ENCODE results near the gene CNR1. TPM values are rescaled to one million over a fixed set of nuclear protein-coding genes. Genes with fewer than 3 reads are reported as not detected.
A peak's percentile ranks its signal among the peaks of the same experiment; 100 is the strongest.

The CNR1 gene
- total RNA-seq, 1 donor from 2014 or later, result not detected

- H3K27ac Mint-ChIP-seq, result no peak overlapping the region
- H3K36me3 Mint-ChIP-seq (ENCODE audit: low read depth), result no peaks in the 10 kb centered on the region
- intact Hi-C loops (cut with micrococcal nuclease), result loop anchor here (10.0 kb wide), 1 partner anchor 332 kb away; no protein-coding TSS in a partner anchor
- no peaks in the 10 kb centered on the region for H3K9me3 Mint-ChIP-seq
- DNase-seq (ENCODE audit: low spot score), result no peak
- H3K27me3 Mint-ChIP-seq (ENCODE audit: low read depth), result peaks cover 72% of the 10 kb centered on the region
- H3K4me1 Mint-ChIP-seq (ENCODE audit: low read depth), result peaks cover 8% of the 10 kb centered on the region
- peak overlapping the region; percentile 76 for H3K4me3 Mint-ChIP-seq (ENCODE audit: low read depth)
Observed at GRCh38 chr6:88166493-88167351, 575 bp upstream of the CNR1 start.

DNA sequence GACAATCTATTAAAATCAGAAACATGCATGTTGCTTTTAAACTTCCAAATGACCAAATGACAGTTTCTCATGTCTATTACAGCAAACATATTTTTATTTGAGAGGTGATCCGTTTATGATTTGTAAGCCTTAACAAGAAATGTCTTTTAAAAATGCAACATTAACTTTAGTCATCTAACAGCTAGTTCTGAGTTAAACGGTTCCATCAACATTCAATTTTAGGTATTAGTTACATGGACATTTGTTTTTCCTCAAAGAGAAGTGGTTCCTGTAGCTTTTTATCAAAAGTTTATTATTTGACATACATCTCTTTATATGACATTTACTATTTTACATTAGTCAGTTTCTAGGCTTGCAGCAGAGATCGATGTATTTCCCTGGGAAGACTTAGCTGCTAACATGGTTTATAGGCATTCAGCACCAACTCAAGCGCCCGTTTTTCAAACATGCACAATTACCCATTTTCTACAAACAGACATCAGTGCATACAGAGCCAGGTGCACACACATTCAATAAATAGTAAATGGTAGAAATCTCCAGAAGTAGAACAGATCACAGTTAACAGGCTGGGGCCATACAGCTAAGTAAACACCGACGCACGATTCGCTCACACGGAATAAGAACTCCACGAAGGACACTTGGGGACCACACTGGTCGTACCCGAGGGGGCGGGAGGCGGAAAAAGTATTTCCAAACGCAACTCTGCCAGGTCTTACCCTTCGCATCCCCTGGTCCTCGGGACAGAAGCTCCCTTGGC, 882 bp downstream of the CNR1 start:
- no peaks in the 10 kb centered on the region for H3K9me3 Mint-ChIP-seq
- H3K36me3 Mint-ChIP-seq (ENCODE audit: low read depth), result no peaks in the 10 kb centered on the region
- intact Hi-C loops (cut with micrococcal nuclease), result loop anchor here (10.0 kb wide), 1 partner anchor 330 kb away; no protein-coding TSS in a partner anchor
- peak overlapping the region; percentile 52 for H3K4me3 Mint-ChIP-seq (ENCODE audit: low read depth)
- no peak overlapping the region for H3K27ac Mint-ChIP-seq
- no peak for DNase-seq (ENCODE audit: low spot score)
- H3K4me1 Mint-ChIP-seq (ENCODE audit: low read depth), result peaks cover 8% of the 10 kb centered on the region
- peaks cover 68% of the 10 kb centered on the region for H3K27me3 Mint-ChIP-seq (ENCODE audit: low read depth)

- H3K4me1 Mint-ChIP-seq (ENCODE audit: low read depth), result peaks cover 8% of the 10 kb centered on the region
- H3K4me3 Mint-ChIP-seq (ENCODE audit: low read depth), result no peak overlapping the region
- DNase-seq (ENCODE audit: low spot score), result no peak
- intact Hi-C loops (cut with micrococcal nuclease), result loop anchor here (10.0 kb wide), 1 partner anchor 329 kb away; no protein-coding TSS in a partner anchor
- no peak overlapping the region for H3K27ac Mint-ChIP-seq
- H3K27me3 Mint-ChIP-seq (ENCODE audit: low read depth), result peaks cover 57% of the 10 kb centered on the region
- H3K9me3 Mint-ChIP-seq, result no peaks in the 10 kb centered on the region
- H3K36me3 Mint-ChIP-seq (ENCODE audit: low read depth), result no peaks in the 10 kb centered on the region
Observed at GRCh38 chr6:88164061-88164460, 2.1 kb downstream of the CNR1 start.

DNA sequence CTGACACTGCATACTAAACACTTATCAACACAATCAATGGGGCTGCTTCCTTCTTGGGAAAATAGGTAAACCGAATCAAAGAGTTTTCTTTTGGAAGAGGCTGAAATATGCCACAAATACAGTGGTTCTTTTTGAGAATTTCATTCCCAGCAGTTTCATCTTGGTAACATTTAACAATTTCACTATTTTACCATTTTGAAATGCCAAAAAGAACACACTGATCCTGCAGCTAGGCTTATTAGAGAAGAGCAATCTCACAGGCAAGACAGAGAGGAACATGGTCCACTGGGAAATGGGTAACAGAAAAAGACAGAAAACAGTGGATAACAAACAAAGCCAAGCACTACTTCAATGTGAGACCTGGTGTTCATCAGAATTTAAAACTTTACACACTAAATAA, 2.5 kb downstream of the CNR1 start:
- intact Hi-C loops (cut with micrococcal nuclease), result loop anchor here (10.0 kb wide), 1 partner anchor 329 kb away; no protein-coding TSS in a partner anchor
- H3K27me3 Mint-ChIP-seq (ENCODE audit: low read depth), result peaks cover 53% of the 10 kb centered on the region
- DNase-seq (ENCODE audit: low spot score), result no peak
- no peaks in the 10 kb centered on the region for H3K36me3 Mint-ChIP-seq (ENCODE audit: low read depth)
- H3K9me3 Mint-ChIP-seq, result no peaks in the 10 kb centered on the region
- H3K4me1 Mint-ChIP-seq (ENCODE audit: low read depth), result peaks cover 8% of the 10 kb centered on the region
- no peak overlapping the region for H3K27ac Mint-ChIP-seq
- H3K4me3 Mint-ChIP-seq (ENCODE audit: low read depth), result no peak overlapping the region

GRCh38 chr6:88161940-88162339, 4.2 kb downstream of the CNR1 start:
- no peak for DNase-seq (ENCODE audit: low spot score)
- peaks cover 43% of the 10 kb centered on the region for H3K27me3 Mint-ChIP-seq (ENCODE audit: low read depth)
- no peaks in the 10 kb centered on the region for H3K36me3 Mint-ChIP-seq (ENCODE audit: low read depth)
- no peak overlapping the region for H3K4me3 Mint-ChIP-seq (ENCODE audit: low read depth)
- H3K27ac Mint-ChIP-seq, result no peak overlapping the region
- no peaks in the 10 kb centered on the region for H3K9me3 Mint-ChIP-seq
- intact Hi-C loops (cut with micrococcal nuclease), result loop anchor here (10.0 kb wide), 1 partner anchor 327 kb away; no protein-coding TSS in a partner anchor
- H3K4me1 Mint-ChIP-seq (ENCODE audit: low read depth), result peaks cover 8% of the 10 kb centered on the region

DNA sequence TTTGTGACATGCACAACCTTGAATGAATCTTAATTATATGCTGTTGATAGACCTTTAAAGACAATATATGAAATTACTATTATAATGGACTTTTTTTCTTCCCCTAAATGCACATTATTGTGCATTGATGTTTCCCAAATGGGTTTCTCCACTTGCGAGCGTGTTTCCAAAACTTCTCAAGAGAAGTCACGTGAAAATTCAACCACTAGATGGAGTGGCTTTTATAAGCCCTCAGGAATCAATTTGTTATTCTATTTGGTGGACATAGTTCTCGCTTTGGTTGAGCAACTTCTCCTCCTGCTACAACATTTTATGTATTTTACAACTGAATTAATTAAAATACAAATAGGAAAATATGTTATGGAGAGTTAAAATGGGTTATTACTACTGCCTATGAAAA, 9.0 kb downstream of the CNR1 start:
- Mint-ChIP-seq H3K27ac (no peak overlapping the region), H3K27me3 (ENCODE audit: low read depth) (peaks cover 13% of the 10 kb centered on the region), H3K4me3 (ENCODE audit: low read depth) (no peak overlapping the region), H3K36me3 (ENCODE audit: low read depth) (no peaks in the 10 kb centered on the region), H3K4me1 (ENCODE audit: low read depth) (no peaks in the 10 kb centered on the region), H3K9me3 (no peaks in the 10 kb centered on the region)
- intact Hi-C loops (cut with micrococcal nuclease), result no loop called here
- no peak for DNase-seq (ENCODE audit: low spot score)

- Mint-ChIP-seq H3K27ac (no peak overlapping the region), H3K36me3 (ENCODE audit: low read depth) (no peaks in the 10 kb centered on the region), H3K9me3 (no peaks in the 10 kb centered on the region), H3K4me1 (ENCODE audit: low read depth) (no peaks in the 10 kb centered on the region), H3K4me3 (ENCODE audit: low read depth) (no peak overlapping the region), H3K27me3 (ENCODE audit: low read depth) (no peaks in the 10 kb centered on the region)
- intact Hi-C loops (cut with micrococcal nuclease), result no loop called here
- DNase-seq (ENCODE audit: low spot score), result no peak
Observed at GRCh38 chr6:88145298-88145963, 20.7 kb downstream of the CNR1 start.

DNA sequence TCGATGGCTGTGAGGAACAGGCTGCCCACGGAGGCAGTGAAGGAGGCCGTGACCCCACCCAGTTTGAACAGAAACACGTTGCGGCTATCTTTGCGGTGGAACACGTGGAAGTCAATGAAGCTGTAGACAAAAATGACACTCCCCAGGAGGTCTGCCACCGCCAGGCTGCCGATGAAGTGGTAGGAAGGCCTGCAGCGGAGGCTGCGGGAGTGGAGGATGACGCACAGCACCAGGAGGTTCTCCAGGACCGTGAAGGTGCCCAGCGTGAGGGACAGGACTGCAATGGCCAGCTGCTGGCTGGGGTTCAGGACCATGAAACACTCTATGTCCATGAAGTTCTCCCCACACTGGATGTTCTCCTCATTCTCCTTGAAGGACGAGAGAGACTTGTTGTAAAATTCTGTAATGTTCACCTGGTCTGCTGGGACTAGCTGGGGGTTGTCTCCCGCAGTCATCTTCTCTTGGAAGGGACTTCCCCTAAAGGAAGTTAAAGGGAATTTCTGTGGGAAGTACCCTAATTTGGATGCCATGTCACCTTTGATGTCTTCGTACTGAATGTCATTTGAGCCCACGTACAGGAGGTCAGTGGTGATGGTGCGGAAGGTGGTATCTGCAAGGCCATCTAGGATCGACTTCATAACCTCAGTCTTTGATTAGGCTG, 21.4 kb downstream of the CNR1 start:
- Mint-ChIP-seq H3K27me3 (ENCODE audit: low read depth) (no peaks in the 10 kb centered on the region), H3K4me3 (ENCODE audit: low read depth) (no peak overlapping the region), H3K4me1 (ENCODE audit: low read depth) (no peaks in the 10 kb centered on the region), H3K36me3 (ENCODE audit: low read depth) (no peaks in the 10 kb centered on the region), H3K27ac (no peak overlapping the region), H3K9me3 (no peaks in the 10 kb centered on the region)
- no peak for DNase-seq (ENCODE audit: low spot score)
- intact Hi-C loops (cut with micrococcal nuclease), result no loop called here

DNA sequence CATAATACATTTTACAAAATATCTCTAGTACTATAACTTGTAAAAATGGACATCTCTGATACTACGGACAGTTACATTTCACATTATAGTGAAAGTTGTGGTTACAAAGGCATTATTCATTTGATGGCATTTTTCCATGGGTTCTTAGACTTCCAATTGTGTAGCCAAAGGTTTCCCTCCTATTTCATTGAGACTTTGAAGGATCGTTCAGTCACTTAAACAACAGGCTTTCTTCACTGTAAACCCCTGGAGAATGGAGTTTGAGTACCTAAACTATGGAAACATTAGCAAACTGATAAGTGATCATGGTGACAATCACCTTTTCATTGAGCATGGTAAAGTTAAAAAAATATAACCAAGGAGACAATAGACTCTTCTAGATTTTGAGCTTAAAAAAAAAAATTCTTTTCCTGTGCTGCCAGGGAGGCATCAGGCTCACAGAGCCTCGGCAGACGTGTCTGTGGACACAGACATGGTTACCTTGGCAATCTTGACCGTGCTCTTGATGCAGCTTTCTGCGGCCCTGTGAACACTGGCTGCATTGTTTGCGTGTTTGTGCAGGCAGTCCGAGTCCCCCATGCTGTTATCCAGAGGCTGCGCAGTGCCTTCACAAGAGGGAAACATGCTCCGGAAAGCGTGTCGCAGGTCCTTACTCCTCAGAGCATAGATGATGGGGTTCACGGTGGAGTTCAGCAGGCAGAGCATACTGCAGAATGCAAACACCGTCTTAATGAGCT, 22.6 kb downstream of the CNR1 start:
- intact Hi-C loops (cut with micrococcal nuclease), result no loop called here
- Mint-ChIP-seq H3K27me3 (ENCODE audit: low read depth) (no peaks in the 10 kb centered on the region), H3K36me3 (ENCODE audit: low read depth) (no peaks in the 10 kb centered on the region), H3K4me3 (ENCODE audit: low read depth) (no peak overlapping the region), H3K9me3 (no peaks in the 10 kb centered on the region), H3K27ac (no peak overlapping the region), H3K4me1 (ENCODE audit: low read depth) (no peaks in the 10 kb centered on the region)
- no peak for DNase-seq (ENCODE audit: low spot score)

GRCh38 chr6:88142297-88142668, 23.9 kb downstream of the CNR1 start:
- Mint-ChIP-seq H3K4me1 (ENCODE audit: low read depth) (no peaks in the 10 kb centered on the region), H3K27me3 (ENCODE audit: low read depth) (no peaks in the 10 kb centered on the region), H3K9me3 (no peaks in the 10 kb centered on the region), H3K36me3 (ENCODE audit: low read depth) (no peaks in the 10 kb centered on the region), H3K4me3 (ENCODE audit: low read depth) (no peak overlapping the region), H3K27ac (no peak overlapping the region)
- DNase-seq (ENCODE audit: low spot score), result no peak
- intact Hi-C loops (cut with micrococcal nuclease), result no loop called here

DNA sequence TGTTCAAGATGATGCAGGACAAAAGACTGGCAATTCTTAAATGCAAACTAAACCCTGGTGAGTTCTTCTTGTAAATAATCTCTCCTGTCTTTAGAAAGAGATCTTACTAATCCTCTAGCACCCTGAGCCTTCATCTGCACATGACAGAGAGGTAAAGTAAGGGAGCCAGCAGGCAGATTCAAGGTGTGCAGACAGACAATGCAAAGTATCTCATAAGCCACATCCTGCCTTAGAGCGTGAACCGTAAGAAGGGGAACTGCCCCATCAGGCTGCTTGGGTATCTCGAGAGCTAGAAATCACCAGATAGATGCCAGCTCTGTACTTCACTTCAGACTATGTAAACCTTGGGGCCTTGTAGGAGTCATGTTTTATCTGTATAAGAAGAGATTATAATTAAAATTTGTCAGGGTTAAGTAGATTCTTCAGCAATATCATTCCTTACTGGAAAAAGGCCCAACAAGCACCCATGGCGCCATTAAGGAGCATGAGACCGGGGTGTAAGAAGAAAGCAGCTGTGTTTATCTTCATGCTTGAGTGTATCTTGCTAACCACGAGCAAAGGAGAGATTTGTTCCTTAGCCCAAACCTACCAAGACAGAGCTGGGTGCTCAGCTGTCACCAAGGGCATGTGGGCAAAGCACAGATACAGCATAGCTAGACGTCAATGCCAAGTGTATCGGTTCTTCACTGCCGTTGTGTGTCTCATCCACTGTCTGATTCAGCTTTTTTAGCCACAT, 24.4 kb downstream of the CNR1 start:
- Mint-ChIP-seq H3K27me3 (ENCODE audit: low read depth) (no peaks in the 10 kb centered on the region), H3K27ac (no peak overlapping the region), H3K36me3 (ENCODE audit: low read depth) (no peaks in the 10 kb centered on the region)

More for the DNA sequence above, 24.4 kb downstream of the CNR1 start:
- H3K4me1 Mint-ChIP-seq (ENCODE audit: low read depth), result no peaks in the 10 kb centered on the region
- DNase-seq (ENCODE audit: low spot score), result no peak
- intact Hi-C loops (cut with micrococcal nuclease), result no loop called here
- H3K4me3 Mint-ChIP-seq (ENCODE audit: low read depth), result no peak overlapping the region
- no peaks in the 10 kb centered on the region for H3K9me3 Mint-ChIP-seq
